HEK293T (cell line): ENCODE measurements around the gene FBXW5.

Source experiments
- BHLHE40 ChIP-seq: fragments of 450-650 bp; IDR thresholded peaks from 2 replicates; pipeline ENCODE4 v1.6.1; 2016; ENCODE audit warnings: mild to moderate bottlenecking, moderate library complexity, borderline replicate concordance
- ELF4 ChIP-seq: fragments of 450-650 bp; IDR thresholded peaks from 2 replicates; pipeline ENCODE4 v1.6.1; 2017; ENCODE audit warnings: antibody characterized with exemption
- FOXA1 ChIP-seq: fragments of 450-650 bp; IDR thresholded peaks from 2 replicates; pipeline ENCODE4 v1.6.1; 2016; ENCODE audit warnings: mild to moderate bottlenecking
- FOXK2 ChIP-seq: fragments of 450-650 bp; IDR thresholded peaks from 2 replicates; pipeline ENCODE4 v1.6.1; 2016; ENCODE audit warnings: mild to moderate bottlenecking
- FOXM1 ChIP-seq: fragments of 450-650 bp; IDR thresholded peaks from 2 replicates; pipeline ENCODE4 v1.6.1; 2017; ENCODE audit warnings: mild to moderate bottlenecking, borderline replicate concordance
- HDGF ChIP-seq: fragments of 450-650 bp; IDR thresholded peaks from 2 replicates; pipeline ENCODE4 v1.6.1; 2017; ENCODE audit warnings: antibody characterized with exemption, borderline replicate concordance
- SP1 ChIP-seq: fragments of 450-650 bp; IDR thresholded peaks from 2 replicates; pipeline ENCODE4 v1.6.1; 2017
- SUZ12 ChIP-seq: fragments of 450-650 bp; IDR thresholded peaks from 2 replicates; pipeline ENCODE4 v1.6.1; 2016; ENCODE audit warnings: mild to moderate bottlenecking
- TF ChIP-seq, protein P1 (sequence below): fragments of 450-650 bp; IDR thresholded peaks from 2 replicates; pipeline ENCODE4 v1.6.1; 2016

DNA sequence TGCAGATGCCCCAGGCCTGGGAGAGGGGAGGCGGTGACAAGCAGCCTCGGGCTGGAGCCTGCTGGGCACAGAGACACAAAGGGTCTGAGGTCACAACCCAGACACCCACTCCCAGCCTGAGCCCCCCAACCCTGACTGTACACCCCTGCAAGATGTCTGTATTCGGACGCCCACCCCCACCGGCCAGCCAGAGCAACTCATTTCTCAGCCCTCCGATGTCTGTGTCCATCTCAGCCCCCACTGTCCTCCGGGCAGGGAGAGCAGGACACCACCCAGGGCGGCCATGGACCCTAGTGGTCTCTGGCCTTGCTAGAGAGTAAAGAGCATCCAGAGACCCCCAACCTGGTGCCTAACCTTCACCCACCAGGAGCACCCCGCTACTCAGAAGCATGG, 11.4 kb upstream of the FBXW5 start:
- TF ChIP-seq FOXK2 (no peak), SUZ12 (no peak), FOXA1 (no peak), BHLHE40 (no peak), SP1 (no peak), ELF4 (no peak), FOXM1 (no peak), HDGF (no peak)
- TF ChIP-seq, protein P1, sequence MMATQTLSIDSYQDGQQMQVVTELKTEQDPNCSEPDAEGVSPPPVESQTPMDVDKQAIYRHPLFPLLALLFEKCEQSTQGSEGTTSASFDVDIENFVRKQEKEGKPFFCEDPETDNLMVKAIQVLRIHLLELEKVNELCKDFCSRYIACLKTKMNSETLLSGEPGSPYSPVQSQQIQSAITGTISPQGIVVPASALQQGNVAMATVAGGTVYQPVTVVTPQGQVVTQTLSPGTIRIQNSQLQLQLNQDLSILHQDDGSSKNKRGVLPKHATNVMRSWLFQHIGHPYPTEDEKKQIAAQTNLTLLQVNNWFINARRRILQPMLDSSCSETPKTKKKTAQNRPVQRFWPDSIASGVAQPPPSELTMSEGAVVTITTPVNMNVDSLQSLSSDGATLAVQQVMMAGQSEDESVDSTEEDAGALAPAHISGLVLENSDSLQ: no peak
